GM12891 (cell line): ENCODE data around the gene ADAMTS5.

ENCODE experiments used
- DNase-seq: peaks from one replicate; pipeline ENCODE4 v3.0.0; 2011; ENCODE audit warnings: low spot score; ENCODE audit not compliant: insufficient read length
- FAIRE-seq: peaks from 2 replicates; lab custom pipeline; 2011; peaks lifted over from hg19 to GRCh38; lab: Jason Lieb, UNC
- PAX5 ChIP-seq: IDR thresholded peaks from 2 replicates; pipeline ENCODE4 v1.6.1; 2011; ENCODE audit warnings: low read length, moderate library complexity, mild to moderate bottlenecking; ENCODE audit not compliant: insufficient read depth, severe bottlenecking
- POLR2A ChIP-seq: IDR thresholded peaks from 2 replicates; pipeline ENCODE4 v1.6.1; 2011; ENCODE audit warnings: low read depth, low read length, control low read depth
- POLR2AphosphoS5 ChIP-seq: IDR thresholded peaks from 2 replicates; pipeline ENCODE4 v1.6.1; 2011; ENCODE audit warnings: low read depth, low read length, control low read depth
- POU2F2 ChIP-seq: IDR thresholded peaks from 2 replicates; pipeline ENCODE4 v1.6.1; 2011; ENCODE audit warnings: low read depth, mild to moderate bottlenecking, control low read depth, low read length, moderate library complexity
- SPI1 ChIP-seq: IDR thresholded peaks from 2 replicates; pipeline ENCODE4 v1.6.1; 2011; ENCODE audit warnings: low read depth, low read length, control low read depth
- TAF1 ChIP-seq: IDR thresholded peaks from 2 replicates; pipeline ENCODE4 v1.6.1; 2011; ENCODE audit warnings: low read depth, low read length, control low read depth

Gene ADAMTS5

GRCh38 chr21:26934383-26934782, 32.5 kb downstream of the ADAMTS5 start:
- DNase-seq (no peak), FAIRE-seq (no peak)
- no peak for TF ChIP-seq POLR2AphosphoS5
- no peak for TF ChIP-seq POU2F2
- no peak for TF ChIP-seq TAF1
- TF ChIP-seq POLR2A: no peak
- no peak for TF ChIP-seq PAX5
- no peak for TF ChIP-seq SPI1

GRCh38 chr21:26933448-26933847, 33.4 kb downstream of the ADAMTS5 start:
- FAIRE-seq: no peak
- no peak for TF ChIP-seq POU2F2
- TF ChIP-seq SPI1: no peak
- no peak for TF ChIP-seq TAF1
- TF ChIP-seq PAX5: no peak
- no peak for TF ChIP-seq POLR2AphosphoS5
- TF ChIP-seq POLR2A: no peak
- DNase-seq: no peak

- no peak for TF ChIP-seq TAF1
- no peak for TF ChIP-seq PAX5
- no peak for TF ChIP-seq SPI1
- no peak for TF ChIP-seq POU2F2
- no peak for DNase-seq
- FAIRE-seq: no peak
Observed at GRCh38 chr21:26925636-26926035, 41.3 kb downstream of the ADAMTS5 start.

GRCh38 chr21:26925122-26925521, 41.8 kb downstream of the ADAMTS5 start:
- no peak for DNase-seq
- TF ChIP-seq TAF1: no peak
- TF ChIP-seq POLR2A: no peak
- TF ChIP-seq PAX5: no peak
- TF ChIP-seq POLR2AphosphoS5: no peak
- TF ChIP-seq POU2F2: no peak
- no peak for TF ChIP-seq SPI1
- no peak for FAIRE-seq

GRCh38 chr21:26923986-26924385, 42.9 kb downstream of the ADAMTS5 start:
- TF ChIP-seq TAF1: no peak
- no peak for TF ChIP-seq POU2F2
- no peak for TF ChIP-seq POLR2AphosphoS5
- TF ChIP-seq PAX5: no peak
- FAIRE-seq (no peak), DNase-seq (no peak)

GRCh38 chr21:26920055-26920454, 46.8 kb downstream of the ADAMTS5 start:
- TF ChIP-seq POU2F2: no peak
- no peak for TF ChIP-seq POLR2AphosphoS5
- no peak for DNase-seq
- no peak for FAIRE-seq

- FAIRE-seq (no peak), DNase-seq (no peak)
- no peak for TF ChIP-seq POLR2A
- TF ChIP-seq PAX5: no peak
- TF ChIP-seq TAF1: no peak
- no peak for TF ChIP-seq POU2F2
- TF ChIP-seq POLR2AphosphoS5: no peak
- TF ChIP-seq SPI1: no peak
Observed at GRCh38 chr21:26918323-26919079, 48.4 kb downstream of the ADAMTS5 start.

- DNase-seq: no peak
- FAIRE-seq: no peak
- TF ChIP-seq SPI1 (no peak), TAF1 (no peak), POLR2A (no peak), POU2F2 (no peak), POLR2AphosphoS5 (no peak), PAX5 (no peak)
Observed at GRCh38 chr21:26916799-26917198, 50.1 kb downstream of the ADAMTS5 start.

GRCh38 chr21:26914557-26914956, 52.3 kb downstream of the ADAMTS5 start:
- no peak for TF ChIP-seq POLR2A
- no peak for TF ChIP-seq POLR2AphosphoS5
- TF ChIP-seq TAF1: no peak
- TF ChIP-seq PAX5: no peak
- TF ChIP-seq SPI1: no peak
- no peak for TF ChIP-seq POU2F2
- DNase-seq (no peak), FAIRE-seq (no peak)

GRCh38 chr21:26912466-26912865, 54.4 kb downstream of the ADAMTS5 start:
- no peak for TF ChIP-seq TAF1
- TF ChIP-seq POLR2AphosphoS5: no peak
- TF ChIP-seq PAX5: no peak
- no peak for TF ChIP-seq POU2F2
- no peak for TF ChIP-seq SPI1
- no peak for TF ChIP-seq POLR2A
- FAIRE-seq (no peak), DNase-seq (no peak)
